Measurements from ENCODE around the gene PWWP2B. TPM values are rescaled to one million over a fixed set of nuclear protein-coding genes. Genes with fewer than 3 reads are reported as not detected.

The PWWP2B gene
- total and polyA plus RNA-seq, 2 donors (not counting 3 experiments of a cell fraction or from before 2014, with no cell fraction given), result 4.6 to 11.8 TPM

GRCh38 chr10:132450466-132450824, 53.4 kb downstream of the PWWP2B start:
- no peak for DNase-seq (ENCODE audit: low read depth, low spot score)
- no peak overlapping the region for H3K4me3 ChIP-seq (replicated peaks in 1 of 3; ENCODE audit: insufficient read depth in 1 of 3, low read depth in 1 of 3, low read length in 3 of 3)
- H3K27me3 ChIP-seq (ENCODE audit: control insufficient read depth in 2 of 2, insufficient read depth in 2 of 2, low read length in 2 of 2), result no peaks in the 10 kb centered on the region
- H3K4me2 ChIP-seq (ENCODE audit: insufficient read depth, low read length), result no peak overlapping the region
- no peaks in the 10 kb centered on the region for H4K20me1 ChIP-seq (replicated peaks; ENCODE audit: control insufficient read depth, extremely low read depth, insufficient read depth, low read length)
- intact Hi-C loops (cut with micrococcal nuclease) (no loop called here), dilution Hi-C loops (cut with MboI; ENCODE audit: extremely low pct_ligation_motif_present, low sequenced_read_pairs) (no loop called here)
- TF ChIP-seq JUN (IDR thresholded peaks at IDR 0.05; ENCODE audit: borderline replicate concordance, insufficient read depth, insufficient read length, low read depth), result no peak
- TF ChIP-seq POLR2A (IDR thresholded peaks at IDR 0.05; ENCODE audit: low read depth, low read length), result no peak
- no peak for TF ChIP-seq MYC (IDR thresholded peaks at IDR 0.05; ENCODE audit: low read depth, low read length)
- no peak for TF ChIP-seq CTCF (IDR thresholded peaks at IDR 0.05; ENCODE audit: extremely low read depth in 1 of 2, insufficient read depth in 1 of 2, low read depth in 1 of 2, low read length in 2 of 2)
- no peak for TF ChIP-seq GATA2 (IDR thresholded peaks at IDR 0.05; ENCODE audit: insufficient read depth, insufficient read length, low read depth, low read length)
- no peak for TF ChIP-seq FOS (IDR thresholded peaks at IDR 0.05; ENCODE audit: borderline replicate concordance, insufficient read depth, low read length)
- no peak for TF ChIP-seq POLR2AphosphoS5 (IDR thresholded peaks at IDR 0.05; ENCODE audit: insufficient read depth, low read depth, low read length)
- TF ChIP-seq MAX (IDR thresholded peaks at IDR 0.05; ENCODE audit: insufficient read depth, insufficient read length), result no peak
- TF ChIP-seq EZH2 (IDR thresholded peaks at IDR 0.05; ENCODE audit: borderline replicate concordance, low read depth, low read length, severe bottlenecking), result no peak
- no peak overlapping the region for H3K27ac ChIP-seq (ENCODE audit: insufficient read depth, low read depth, low read length)
- H3K9ac ChIP-seq (replicated peaks; ENCODE audit: extremely low read depth, insufficient read depth, low read length), result no peak overlapping the region
- no TSS peak for BruUV-seq (replicated peaks)
- peaks cover 4% of the 10 kb centered on the region for H3K4me1 ChIP-seq (ENCODE audit: control insufficient read depth, extremely low read depth, insufficient read depth, low read length)
- H3K9me1 ChIP-seq (replicated peaks; ENCODE audit: control insufficient read depth, extremely low read depth, insufficient read depth, low read length), result no peaks in the 10 kb centered on the region
- CTCF ChIA-PET, result no interaction called here
- H3K36me3 ChIP-seq (ENCODE audit: control insufficient read depth in 2 of 2, extremely low read depth in 1 of 2, insufficient read depth in 2 of 2, low read length in 2 of 2), result no peaks in the 10 kb centered on the region
- no peaks in the 10 kb centered on the region for H3K79me2 ChIP-seq (ENCODE audit: control insufficient read depth, insufficient read depth, low read length)
- no peak for FAIRE-seq
- POLR2A ChIA-PET, result no interaction called here
- H2AFZ ChIP-seq (ENCODE audit: low read depth, low read length), result no peak overlapping the region
- H3K9me3 ChIP-seq (replicated peaks; ENCODE audit: control insufficient read depth, insufficient read depth, low read length), result no peaks in the 10 kb centered on the region
